ENCODE data around the gene LRP5. TPM values are rescaled to one million over a fixed set of nuclear protein-coding genes. Genes with fewer than 3 reads are reported as not detected.
"Not testable (repeated sequence)": the region's sequence is repeated elsewhere in the genome, so short reads cannot be mapped to it uniquely, and the experiment has no call there.

Gene LRP5
- total RNA-seq, 1 donor from 2014 or later: 42.5 TPM

- no peaks in the 10 kb centered on the region for H3K9me3 ChIP-seq
- intact Hi-C loops (cut with DNase I): no loop called here
- no peak for DNase-seq (ENCODE audit: extremely low spot score in 2 of 2)
These were observed 138.3 kb downstream of the LRP5 start for GRCh38 chr11:68450711-68451110.

GRCh38 chr11:68454767-68455166 lies 142.4 kb downstream of the LRP5 start:
- intact Hi-C loops (cut with DNase I): no loop called here
- TF ChIP-seq POLR2A (IDR thresholded peaks at IDR 0.05) (no peak), CTCF (IDR thresholded peaks at IDR 0.05) (no peak), POLR2AphosphoS5 (IDR thresholded peaks at IDR 0.05; ENCODE audit: insufficient read depth in 1 of 2, low read depth in 1 of 2) (no peak)
- Histone ChIP-seq H3K36me3 (no peaks in the 10 kb centered on the region), H3K9me3 (no peaks in the 10 kb centered on the region), H3K27me3 (no peaks in the 10 kb centered on the region), H3K4me3 (no peak overlapping the region), H3K4me1 (no peaks in the 10 kb centered on the region), H3K27ac (no peak overlapping the region)
- no peak for DNase-seq (ENCODE audit: extremely low spot score in 2 of 2)

More at GRCh38 chr11:68450711-68451110, 138.3 kb downstream of the LRP5 start:
- H3K36me3 ChIP-seq: no peaks in the 10 kb centered on the region
- H3K4me3 ChIP-seq: no peak overlapping the region
- no peak overlapping the region for H3K27ac ChIP-seq
- no peaks in the 10 kb centered on the region for H3K27me3 ChIP-seq
- TF ChIP-seq CTCF (IDR thresholded peaks at IDR 0.05) (no peak), POLR2AphosphoS5 (IDR thresholded peaks at IDR 0.05; ENCODE audit: insufficient read depth in 1 of 2, low read depth in 1 of 2) (no peak)
- no peaks in the 10 kb centered on the region for H3K4me1 ChIP-seq

GRCh38 chr11:68455485-68455884 lies 143.1 kb downstream of the LRP5 start:
- intact Hi-C loops (cut with DNase I): no loop called here
- Histone ChIP-seq H3K27ac (no peak overlapping the region), H3K9me3 (no peaks in the 10 kb centered on the region), H3K4me1 (no peaks in the 10 kb centered on the region), H3K4me3 (no peak overlapping the region), H3K27me3 (no peaks in the 10 kb centered on the region), H3K36me3 (no peaks in the 10 kb centered on the region)
- no peak for DNase-seq (ENCODE audit: extremely low spot score in 2 of 2)
- TF ChIP-seq POLR2A (IDR thresholded peaks at IDR 0.05) (no peak), POLR2AphosphoS5 (IDR thresholded peaks at IDR 0.05; ENCODE audit: insufficient read depth in 1 of 2, low read depth in 1 of 2) (no peak), CTCF (IDR thresholded peaks at IDR 0.05) (no peak)

- TF ChIP-seq POLR2AphosphoS5 (IDR thresholded peaks at IDR 0.05; ENCODE audit: insufficient read depth in 1 of 2, low read depth in 1 of 2) (no peak), POLR2A (IDR thresholded peaks at IDR 0.05) (no peak), CTCF (IDR thresholded peaks at IDR 0.05) (no peak)
- no peaks in the 10 kb centered on the region for H3K9me3 ChIP-seq
- H3K36me3 ChIP-seq: no peaks in the 10 kb centered on the region
- no peak for DNase-seq (ENCODE audit: extremely low spot score in 2 of 2)
- H3K27me3 ChIP-seq: no peaks in the 10 kb centered on the region
- no peak overlapping the region for H3K4me3 ChIP-seq
- no peak overlapping the region for H3K27ac ChIP-seq
- intact Hi-C loops (cut with DNase I): no loop called here
- peaks cover 9% of the 10 kb centered on the region for H3K4me1 ChIP-seq
These were observed 145.0 kb downstream of the LRP5 start for GRCh38 chr11:68457216-68457897.

- no peaks in the 10 kb centered on the region for H3K27me3 ChIP-seq
- H3K4me3 ChIP-seq: no peak overlapping the region
- no peak for DNase-seq (ENCODE audit: extremely low spot score in 2 of 2)
- peaks cover 14% of the 10 kb centered on the region for H3K4me1 ChIP-seq
- H3K36me3 ChIP-seq: no peaks in the 10 kb centered on the region
- no peaks in the 10 kb centered on the region for H3K9me3 ChIP-seq
- TF ChIP-seq POLR2A (IDR thresholded peaks at IDR 0.05) (no peak), POLR2AphosphoS5 (IDR thresholded peaks at IDR 0.05; ENCODE audit: insufficient read depth in 1 of 2, low read depth in 1 of 2) (no peak), CTCF (IDR thresholded peaks at IDR 0.05) (no peak)
- H3K27ac ChIP-seq: no peak overlapping the region
- intact Hi-C loops (cut with DNase I): no loop called here
These were observed 145.5 kb downstream of the LRP5 start for GRCh38 chr11:68457898-68458249.

GRCh38 chr11:68458340-68458739 lies 145.9 kb downstream of the LRP5 start:
- H3K4me3 ChIP-seq; DNase-seq (ENCODE audit: extremely low spot score in 2 of 2); intact Hi-C loops (cut with DNase I); H3K9me3 ChIP-seq; H3K27me3 ChIP-seq; H3K27ac ChIP-seq; H3K36me3 ChIP-seq: not testable (repeated sequence)
- peaks cover 19% of the 10 kb centered on the region for H3K4me1 ChIP-seq

Data from vagina (tissue), 2 donors.